Common myeloid progenitor, CD34-positive (primary cell): ENCODE data around the gene AP5B1.

Source experiments
- CTCF ChIA-PET: fragments of 350-600 bp; sonication (Branson Sonifier 250); formaldehyde crosslinking; loops from one replicate; lab custom pipeline; 2021; ENCODE audit warnings: antibody characterized with exemption; lab: Charles Lee
- POLR2A ChIA-PET: fragments of 350-600 bp; sonication (Branson Sonifier 250); formaldehyde crosslinking; loops from one replicate; lab custom pipeline; 2021; ENCODE audit warnings: antibody characterized with exemption; lab: Charles Lee
- DNase-seq, 3 donors: peaks; one replicate each; pipeline versions ENCODE4 v3.0.0 to v3.0.0-alpha.2; 2013
- H3K27ac ChIP-seq, 2 experiments: 1 replicate in 1 of 2; 2 replicates in 1 of 2; pipeline ENCODE4 v1.7.0; 2013; ENCODE audit warnings: inconsistent platforms in 2 of 2, low read length in 2 of 2, mild to moderate bottlenecking in 2 of 2, low read depth in 1 of 2, moderate library complexity in 1 of 2; ENCODE audit not compliant: severe bottlenecking in 2 of 2, insufficient read depth in 1 of 2, poor library complexity in 1 of 2
- H3K27me3 ChIP-seq, 5 experiments: replicated peaks in 2 of 5; 1 replicate in 3 of 5; 2 replicates in 2 of 5; pipeline versions ENCODE4 v1.6.1 to v1.7.0; 2013; ENCODE audit warnings: low read length in 4 of 5, mild to moderate bottlenecking in 2 of 5, moderate library complexity in 2 of 5, inconsistent platforms in 1 of 5; ENCODE audit not compliant: insufficient read depth in 5 of 5, control insufficient read depth in 4 of 5
- H3K36me3 ChIP-seq, 4 experiments: 1 replicate in 2 of 4; 2 replicates in 2 of 4; pipeline versions ENCODE4 v1.6.1 to v1.7.0; 2013; ENCODE audit warnings: low read length in 3 of 4, control low read depth in 1 of 4, mild to moderate bottlenecking in 1 of 4; ENCODE audit not compliant: control insufficient read depth in 4 of 4, insufficient read depth in 4 of 4
- H3K4me1 ChIP-seq, 4 experiments: 1 replicate in 3 of 4; 2 replicates in 1 of 4; pipeline versions ENCODE4 v1.6.1 to v1.7.1; 2013; ENCODE audit warnings: low read length in 3 of 4, mild to moderate bottlenecking in 3 of 4, control low read depth in 1 of 4, inconsistent platforms in 1 of 4, moderate library complexity in 1 of 4; ENCODE audit not compliant: control insufficient read depth in 4 of 4, insufficient read depth in 4 of 4; ENCODE audit errors: control extremely low read depth in 1 of 4
- H3K4me3 ChIP-seq, 7 experiments: 1 replicate in 4 of 7; 2 replicates in 3 of 7; pipeline versions ENCODE4 v1.5.1 to v1.7.0; 2013; ENCODE audit warnings: mild to moderate bottlenecking in 7 of 7, low read length in 6 of 7, moderate library complexity in 6 of 7, inconsistent platforms in 2 of 7, low read depth in 2 of 7, control low read depth in 1 of 7; ENCODE audit not compliant: insufficient read depth in 4 of 7, control insufficient read depth in 1 of 7; ENCODE audit errors: extremely low read depth in 1 of 7
- H3K9me3 ChIP-seq, 5 experiments: 1 replicate in 4 of 5; 2 replicates in 1 of 5; pipeline versions ENCODE4 v1.6.1 to v1.7.1; 2013; ENCODE audit warnings: low read length in 4 of 5, mild to moderate bottlenecking in 2 of 5, inconsistent platforms in 1 of 5, low read depth in 1 of 5, moderate library complexity in 1 of 5; ENCODE audit not compliant: control insufficient read depth in 4 of 5, insufficient read depth in 2 of 5; ENCODE audit errors: control extremely low read depth in 1 of 5
- WGBS: methylation state at CpG from one replicate; pipeline ENCODE4 v1.1.5; 2013; ENCODE audit not compliant: insufficient coverage; 5-methylcytosine and 5-hydroxymethylcytosine counted together

Gene AP5B1

GRCh38 chr11:65787649-65788622 is 7.2 kb upstream of the AP5B1 start:
- DNase-seq: peak in 1 of 3 donors; percentile 36
- Histone ChIP-seq H3K36me3 (no peaks in the 10 kb centered on the region), H3K27me3 (peaks cover 0 to 65% (median 30%) of the 10 kb centered on the region in 5 experiments), H3K4me3 (peak overlapping the region in 3 of 7 experiments; percentile 8 to 32 (median 12)), H3K4me1 (peaks cover 0 to 42% (median 38%) of the 10 kb centered on the region in 4 experiments), H3K9me3 (no peaks in the 10 kb centered on the region), H3K27ac (no peak overlapping the region)
- CTCF ChIA-PET: interaction anchor here (1.1 to 7.5 kb wide), 3 partner anchors 10 to 29 kb away, joined by 3 to 81 read pairs (median 7); partner anchors contain the start of gene AP5B1
- 4% methylated on average over 53 of the region's 64 CpGs for WGBS
- POLR2A ChIA-PET: no interaction called here

DNA sequence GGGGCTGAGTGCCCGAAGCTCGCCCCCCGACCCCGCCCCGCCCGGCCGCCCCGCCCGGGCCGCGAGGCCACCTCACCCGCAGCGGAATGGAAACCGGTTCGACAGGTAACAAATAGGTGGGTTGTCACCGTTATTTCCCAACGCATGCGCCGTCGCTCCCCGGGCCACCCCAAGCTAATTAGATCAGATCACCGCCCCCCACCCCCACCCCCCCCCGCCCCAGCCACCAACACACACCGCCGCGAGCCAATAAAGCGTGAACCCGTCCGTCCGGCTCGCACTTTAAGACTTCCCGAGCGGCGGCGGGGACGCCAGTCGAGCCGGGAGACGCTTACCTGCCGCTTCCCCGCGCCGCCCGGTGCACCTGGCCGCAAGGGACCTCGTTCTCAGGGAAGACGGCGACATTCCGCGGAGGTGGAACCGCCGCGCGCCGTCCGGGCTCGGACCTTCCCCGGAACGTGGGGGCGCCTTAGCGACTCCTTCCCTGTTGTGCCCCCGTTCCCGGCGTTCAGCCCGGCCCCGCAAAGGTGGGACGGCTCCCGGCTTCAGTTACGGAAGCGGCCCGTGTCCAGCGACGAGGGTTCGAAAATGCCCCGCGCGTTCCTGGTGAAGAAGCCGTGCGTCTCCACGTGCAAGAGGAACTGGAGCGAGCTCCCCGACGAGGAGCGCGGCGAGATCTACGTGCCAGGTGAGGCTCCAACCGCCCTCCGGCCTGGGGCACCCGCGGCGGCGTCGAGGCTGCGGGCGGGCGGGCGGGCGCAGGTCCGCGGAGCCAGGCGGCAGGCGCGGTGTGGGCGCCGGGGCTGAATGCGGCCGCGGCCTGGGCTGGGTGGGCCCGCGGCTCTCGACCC is 6.2 kb upstream of the AP5B1 start, which contains the start of gene OVOL1:
TSS of gene OVOL1 (plus strand) at position 278 of the 851 bp plus-strand sequence. CDS start at position 589, 311 bp downstream.
- POLR2A ChIA-PET: no interaction called here
- CTCF ChIA-PET: interaction anchor here (7.5 kb wide), 1 partner anchor 9 kb away, joined by 81 read pairs; the partner anchor contains the start of gene AP5B1

GRCh38 chr11:65786008-65786785 is 5.4 kb upstream of the AP5B1 start:
- Histone ChIP-seq H3K4me3 (peak overlapping the region in 3 of 7 experiments; percentile 23 to 36 (median 28)), H3K36me3 (no peaks in the 10 kb centered on the region), H3K9me3 (no peaks in the 10 kb centered on the region), H3K27ac (no peak overlapping the region), H3K4me1 (peaks cover 0 to 33% (median 31%) of the 10 kb centered on the region in 4 experiments), H3K27me3 (peaks cover 0 to 81% (median 31%) of the 10 kb centered on the region in 5 experiments)
- DNase-seq: peak in 1 of 3 donors; percentile 41
- POLR2A ChIA-PET: no interaction called here
- CTCF ChIA-PET: interaction anchor here (1.0 kb wide), 1 partner anchor 74 kb away, joined by 3 read pairs; the partner anchor contains the start of gene KAT5
- WGBS: 12% methylated on average over 74 of the region's 74 CpGs

More for the DNA sequence above, 6.2 kb upstream of the AP5B1 start, which contains the start of gene OVOL1:
- no peaks in the 10 kb centered on the region for H3K9me3 ChIP-seq
- peaks cover 0 to 36% (median 33%) of the 10 kb centered on the region in 4 experiments for H3K4me1 ChIP-seq
- H3K4me3 ChIP-seq: peak within 1 kb of the TSS in 3 of 7 experiments; percentile 42 to 51 (median 48)
- peak in 1 of 3 donors; percentile 46 for DNase-seq
- no peaks in the 10 kb centered on the region for H3K36me3 ChIP-seq
- under 1% methylated on average over 62 of the region's 112 CpGs for WGBS
- H3K27me3 ChIP-seq: peaks cover 0 to 73% (median 31%) of the 10 kb centered on the region in 5 experiments
- no peak within 1 kb of the TSS for H3K27ac ChIP-seq

GRCh38 chr11:65785319-65786007 is 4.7 kb upstream of the AP5B1 start:
- Histone ChIP-seq H3K4me3 (no peak overlapping the region), H3K36me3 (no peaks in the 10 kb centered on the region), H3K27me3 (peaks cover 0 to 81% (median 31%) of the 10 kb centered on the region in 5 experiments), H3K4me1 (peaks cover 0 to 29% (median 27%) of the 10 kb centered on the region in 4 experiments), H3K27ac (no peak overlapping the region), H3K9me3 (no peaks in the 10 kb centered on the region)
- ChIA-PET CTCF (interaction anchor here (0.8 to 10.9 kb wide), 5 partner anchors 18 to 104 kb away, joined by 3 to 137 read pairs (median 3); partner anchors contain the start of gene KAT5), POLR2A (no interaction called here)
- WGBS: 81% methylated on average over 3 of the region's 8 CpGs
- DNase-seq: no peak

GRCh38 chr11:65782816-65783228 is 2.0 kb upstream of the AP5B1 start:
- H3K4me3 ChIP-seq: no peak overlapping the region

More at GRCh38 chr11:65782816-65783228, 2.0 kb upstream of the AP5B1 start:
- 92% methylated on average over 9 of the region's 9 CpGs for WGBS
- Histone ChIP-seq H3K27me3 (peaks cover 0 to 59% (median 21%) of the 10 kb centered on the region in 5 experiments), H3K27ac (no peak overlapping the region), H3K36me3 (peaks cover 0 to 16% (median 8%) of the 10 kb centered on the region in 4 experiments), H3K9me3 (no peaks in the 10 kb centered on the region), H3K4me1 (peaks cover 0 to 34% (median 33%) of the 10 kb centered on the region in 4 experiments)
- POLR2A ChIA-PET: no interaction called here
- CTCF ChIA-PET: interaction anchor here (0.9 to 10.9 kb wide), 8 partner anchors 10 to 77 kb away, joined by 3 to 137 read pairs (median 3); partner anchors contain the start of genes KAT5 and MUS81
- DNase-seq: no peak
